CD4-positive, alpha-beta T cell (primary cell): ENCODE measurements around the gene LCMT2. TPM values are rescaled to one million over a fixed set of nuclear protein-coding genes. Genes with fewer than 3 reads are reported as not detected.
A peak's percentile ranks its signal among the peaks of the same experiment; 100 is the strongest.

ENCODE experiments used
- ATAC-seq: fragments of 200-7000 bp; cut with Tn5 transposase; one replicate; pipeline ENCODE4 v1.10.0; 2022; ENCODE audit warnings: mild to moderate bottlenecking; ENCODE audit not compliant: poor library complexity
- CTCF ChIA-PET: fragments of 350-600 bp; sonication (Branson Sonifier 250); formaldehyde crosslinking; loops from one replicate; lab custom pipeline; 2021; ENCODE audit warnings: antibody characterized with exemption, inconsistent platforms; lab: Charles Lee
- POLR2A ChIA-PET: fragments of 350-600 bp; sonication (Branson Sonifier 250); formaldehyde crosslinking; loops from one replicate; lab custom pipeline; 2021; ENCODE audit warnings: antibody characterized with exemption, inconsistent platforms; lab: Charles Lee
- DNase-seq, 14 experiments: peaks; one replicate each; pipeline ENCODE4 v3.0.0-alpha.2; 2013 to 2020; ENCODE audit warnings: mixed read lengths in 2 of 14
- H3K27ac ChIP-seq, 2 donors: one replicate each; pipeline versions ENCODE4 v1.5.1 to v1.7.0; 2013; ENCODE audit warnings: low read length in 2 of 2, low read depth in 1 of 2, mild to moderate bottlenecking in 1 of 2
- H3K27me3 ChIP-seq, 2 experiments: 1 replicate in 1 of 2; 2 replicates in 1 of 2; pipeline versions ENCODE4 v1.6.1 to v1.7.0; 2013; ENCODE audit warnings: low read length in 2 of 2, control low read depth in 1 of 2, mild to moderate bottlenecking in 1 of 2, moderate library complexity in 1 of 2; ENCODE audit not compliant: insufficient read depth in 2 of 2, control insufficient read depth in 1 of 2
- H3K36me3 ChIP-seq: one replicate; pipeline ENCODE4 v1.6.1; 2013; ENCODE audit warnings: low read length, control low read depth; ENCODE audit not compliant: insufficient read depth
- H3K4me1 ChIP-seq: one replicate; pipeline ENCODE4 v1.6.1; 2013; ENCODE audit warnings: low read length, control low read depth; ENCODE audit not compliant: insufficient read depth
- H3K4me3 ChIP-seq: one replicate; pipeline ENCODE4 v1.5.1; 2013; ENCODE audit warnings: mild to moderate bottlenecking, low read length, moderate library complexity
- H3K9me3 ChIP-seq, 2 experiments: 1 replicate in 1 of 2; 2 replicates in 1 of 2; pipeline versions ENCODE4 v1.6.1 to v1.7.0; 2013; ENCODE audit warnings: low read length in 2 of 2, mild to moderate bottlenecking in 2 of 2, control low read depth in 1 of 2, moderate library complexity in 1 of 2; ENCODE audit not compliant: control insufficient read depth in 1 of 2, insufficient read depth in 1 of 2
- H3K27ac Mint-ChIP-seq: one replicate; pipeline ENCODE4 v1.8.0; 2020; ENCODE audit warnings: mixed read lengths
- H3K27me3 Mint-ChIP-seq: one replicate; pipeline ENCODE4 v1.8.0; 2021; ENCODE audit warnings: mixed read lengths
- H3K36me3 Mint-ChIP-seq: one replicate; pipeline ENCODE4 v1.8.0; 2021; ENCODE audit warnings: low read depth, mixed read lengths
- H3K4me1 Mint-ChIP-seq: one replicate; pipeline ENCODE4 v1.8.0; 2021; ENCODE audit warnings: low read depth, mixed read lengths
- H3K4me3 Mint-ChIP-seq: one replicate; pipeline ENCODE4 v1.8.0; 2020; ENCODE audit warnings: mild to moderate bottlenecking, mixed read lengths
- H3K9me3 Mint-ChIP-seq: one replicate; pipeline ENCODE4 v1.8.0; 2020; ENCODE audit warnings: mixed read lengths
- CTCF ChIP-seq: fragments of 200-600 bp; IDR thresholded peaks from one replicate; pipeline ENCODE4 v1.8.0; 2022; ENCODE audit warnings: antibody characterized with exemption, mild to moderate bottlenecking
- intact Hi-C, 2 experiments: fragments of 100-400 bp; cut with DNase I in 1 of 2; cut with micrococcal nuclease in 1 of 2; formaldehyde crosslinking; loops; one replicate each; pipeline versions ENCODE4 v1.15.1 to v1.9.0; 2023 to 2025; cut with DNase I, micrococcal nuclease
- total RNA-seq, 174 experiments: library from RNA in 2 of 174; stranded (reverse) in 2 of 174; gene quantifications; one replicate each; pipeline ENCODE4 v1.2.3 and lab custom pipeline; 2021 to 2026

LCMT2 gene
- total RNA-seq, 2 experiments from 2014 or later = 5.8 to 5.9 TPM

- Mint-ChIP-seq H3K4me1 (peaks cover 52% of the 10 kb centered on the region), H3K36me3 (peaks cover 62% of the 10 kb centered on the region), H3K27ac (peak overlapping the region; percentile 74), H3K27me3 (no peaks in the 10 kb centered on the region), H3K9me3 (peaks cover 14% of the 10 kb centered on the region), H3K4me3 (peak overlapping the region; percentile 91)
- Histone ChIP-seq H3K36me3 (peaks cover 25% of the 10 kb centered on the region), H3K27me3 (no peaks in the 10 kb centered on the region), H3K9me3 (peaks cover 4 to 6% of the 10 kb centered on the region in 2 experiments), H3K4me3 (peak overlapping the region; percentile 90), H3K4me1 (peaks cover 35% of the 10 kb centered on the region), H3K27ac (peak overlapping the region; percentile 8 to 36)
- ATAC-seq = no peak
- ChIA-PET CTCF (interaction anchor here (1.2 kb wide), 1 partner anchor 24 kb away, joined by 3 read pairs; no protein-coding TSS in a partner anchor), POLR2A (interaction anchor here (0.6 to 4.4 kb wide), 7 partner anchors 9 to 144 kb away, joined by 3 to 22 read pairs (median 3); no protein-coding TSS in a partner anchor)
- TF ChIP-seq CTCF = no peak
- intact Hi-C loops = loop anchor here (2.0 to 5.0 kb wide), 2 partner anchors 38 to 40 kb away; partner anchors contain the start of gene LCMT2 (in 2 of the 2)
- DNase-seq = peak in 2 of 14 experiments; percentile 1 to 33
Observed at GRCh38 chr15:43370310-43370974, 40.1 kb upstream of the LCMT2 start.

GRCh38 chr15:43361313-43361903, 31.0 kb upstream of the LCMT2 start:
- Histone ChIP-seq H3K9me3 (peaks cover 30 to 58% of the 10 kb centered on the region in 2 experiments), H3K27me3 (no peaks in the 10 kb centered on the region), H3K4me3 (no peak overlapping the region), H3K4me1 (no peaks in the 10 kb centered on the region), H3K36me3 (peaks cover 38% of the 10 kb centered on the region), H3K27ac (no peak overlapping the region)
- Mint-ChIP-seq H3K4me1 (no peaks in the 10 kb centered on the region), H3K27me3 (no peaks in the 10 kb centered on the region), H3K9me3 (peaks cover 20% of the 10 kb centered on the region), H3K27ac (no peak overlapping the region), H3K4me3 (no peak overlapping the region), H3K36me3 (peaks cover 83% of the 10 kb centered on the region)
- CTCF ChIA-PET = interaction anchor here (1.0 kb wide), 1 partner anchor 10 kb away, joined by 3 read pairs; no protein-coding TSS in a partner anchor
- no peak for ATAC-seq
- POLR2A ChIA-PET = interaction anchor here (1.1 to 3.1 kb wide), 2 partner anchors 9 to 19 kb away, joined by 3 to 12 read pairs; partner anchors contain the start of genes TUBGCP4 and ZSCAN29
- DNase-seq = no peak
- intact Hi-C loops = no loop called here
- TF ChIP-seq CTCF = no peak

- peaks cover 20% of the 10 kb centered on the region for H3K9me3 Mint-ChIP-seq
- DNase-seq (no peak), ATAC-seq (no peak)
- Histone ChIP-seq H3K4me1 (no peaks in the 10 kb centered on the region), H3K4me3 (no peak overlapping the region), H3K9me3 (peaks cover 25 to 58% of the 10 kb centered on the region in 2 experiments), H3K27ac (no peak overlapping the region), H3K27me3 (no peaks in the 10 kb centered on the region), H3K36me3 (peaks cover 33% of the 10 kb centered on the region)
- H3K4me3 Mint-ChIP-seq = no peak overlapping the region
- H3K4me1 Mint-ChIP-seq = no peaks in the 10 kb centered on the region
- peaks cover 82% of the 10 kb centered on the region for H3K36me3 Mint-ChIP-seq
- CTCF ChIA-PET = no interaction called here
- intact Hi-C loops = no loop called here
- POLR2A ChIA-PET = interaction anchor here (1.1 to 3.1 kb wide), 2 partner anchors 10 to 20 kb away, joined by 3 to 12 read pairs; partner anchors contain the start of genes TUBGCP4 and ZSCAN29
- TF ChIP-seq CTCF = no peak
- H3K27ac Mint-ChIP-seq = no peak overlapping the region
- no peaks in the 10 kb centered on the region for H3K27me3 Mint-ChIP-seq
Observed at GRCh38 chr15:43360821-43361220, 30.4 kb upstream of the LCMT2 start.
